Ishikawa (cell line): ENCODE data around the gene TSEN34.
A peak's percentile ranks its signal among the peaks of the same experiment; 100 is the strongest.

ENCODE experiments used
- CEBPB ChIP-seq: IDR thresholded peaks from 2 replicates; pipeline ENCODE4 v1.6.1; 2012
- CREB1 ChIP-seq: IDR thresholded peaks from 2 replicates; pipeline ENCODE4 v1.6.1; 2012; ENCODE audit warnings: low read depth
- EGR1 ChIP-seq: IDR thresholded peaks from 2 replicates; pipeline ENCODE4 v1.6.1; 2012
- EP300 ChIP-seq: IDR thresholded peaks from 2 replicates; pipeline ENCODE4 v1.6.1; 2012; ENCODE audit warnings: borderline replicate concordance
- RAD21 ChIP-seq: IDR thresholded peaks from 2 replicates; pipeline ENCODE4 v1.6.1; 2012; ENCODE audit warnings: low read depth
- YY1 ChIP-seq: IDR thresholded peaks from 2 replicates; pipeline ENCODE4 v1.6.1; 2012; ENCODE audit warnings: low read depth
- TF ChIP-seq, protein P1 (sequence below): IDR thresholded peaks from 2 replicates; pipeline ENCODE4 v1.6.1; 2012

GRCh38 chr19:54162241-54162805 lies 28.8 kb upstream of the TSEN34 start:
- TF ChIP-seq EP300 (no peak; the same call in 1 of the 2 replicates), YY1 (no peak), RAD21 (no peak), CEBPB (no peak), CREB1 (peak; percentile 33; the same call in 1 of the 2 replicates), EGR1 (no peak)
- TF ChIP-seq, protein P1, sequence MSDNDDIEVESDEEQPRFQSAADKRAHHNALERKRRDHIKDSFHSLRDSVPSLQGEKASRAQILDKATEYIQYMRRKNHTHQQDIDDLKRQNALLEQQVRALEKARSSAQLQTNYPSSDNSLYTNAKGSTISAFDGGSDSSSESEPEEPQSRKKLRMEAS: peak; percentile 65
